ENCODE data around the gene GNG14. TPM values are rescaled to one million over a fixed set of nuclear protein-coding genes. Genes with fewer than 3 reads are reported as not detected.
A peak's percentile ranks its signal among the peaks of the same experiment; 100 is the strongest.
"Not testable (repeated sequence)": the region's sequence is repeated elsewhere in the genome, so short reads cannot be mapped to it uniquely, and the experiment has no call there.

GNG14 gene
- polyA plus RNA-seq, 1 donor = not detected

DNA sequence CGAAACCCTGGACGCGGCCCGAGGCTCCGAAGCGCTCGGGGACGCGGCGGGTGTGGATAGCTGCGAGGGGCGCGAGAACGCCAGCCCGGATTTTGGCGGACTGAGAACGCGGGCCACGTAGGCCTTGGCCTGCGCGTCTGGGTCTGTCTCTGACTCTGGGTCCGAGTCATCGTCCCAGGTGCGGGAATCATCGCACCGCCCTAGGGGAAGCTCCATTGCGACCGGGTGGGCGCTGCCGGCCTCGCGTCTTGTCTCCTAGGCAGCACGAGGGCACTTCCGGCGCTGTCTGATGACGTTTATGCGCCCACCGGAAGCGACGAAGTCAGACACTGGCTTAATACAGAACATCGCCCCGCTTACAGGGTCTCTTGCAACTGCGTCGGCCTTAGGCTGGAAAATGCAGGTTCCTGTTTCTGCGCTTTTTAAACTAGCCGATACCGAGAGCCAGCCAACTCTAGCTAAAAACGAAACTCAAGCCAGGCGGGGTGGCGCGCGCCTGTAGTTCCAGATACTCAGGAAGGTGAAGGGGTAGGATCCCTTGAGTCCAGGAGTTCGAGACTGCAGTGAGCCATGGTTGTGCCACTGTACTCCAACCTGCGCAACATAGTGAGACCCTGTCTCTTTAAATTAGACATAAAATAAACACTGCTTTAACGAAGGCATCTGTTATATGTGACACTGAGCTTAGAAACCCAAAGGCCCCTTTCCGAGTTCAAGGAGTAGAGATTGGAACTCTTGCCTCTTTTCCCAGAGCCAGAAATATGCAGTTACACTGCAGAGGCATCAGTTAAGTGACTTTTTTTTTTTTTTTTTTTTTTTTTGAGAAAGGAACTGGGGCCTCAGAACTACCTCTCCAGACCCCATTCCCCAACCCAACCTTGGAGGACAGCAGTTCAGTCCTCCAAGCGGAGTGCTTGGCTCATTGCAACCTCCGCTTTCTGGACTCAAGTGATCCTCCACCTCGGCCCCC is 8.9 kb downstream of the GNG14 start, which contains the start of gene FBXW9:
TSS of gene FBXW9 (minus strand) at position 266 of the 970 bp plus-strand sequence. CDS start at position 216, 50 bp downstream.
- peak; percentile 80 for DNase-seq (ENCODE audit: low read depth)

DNA sequence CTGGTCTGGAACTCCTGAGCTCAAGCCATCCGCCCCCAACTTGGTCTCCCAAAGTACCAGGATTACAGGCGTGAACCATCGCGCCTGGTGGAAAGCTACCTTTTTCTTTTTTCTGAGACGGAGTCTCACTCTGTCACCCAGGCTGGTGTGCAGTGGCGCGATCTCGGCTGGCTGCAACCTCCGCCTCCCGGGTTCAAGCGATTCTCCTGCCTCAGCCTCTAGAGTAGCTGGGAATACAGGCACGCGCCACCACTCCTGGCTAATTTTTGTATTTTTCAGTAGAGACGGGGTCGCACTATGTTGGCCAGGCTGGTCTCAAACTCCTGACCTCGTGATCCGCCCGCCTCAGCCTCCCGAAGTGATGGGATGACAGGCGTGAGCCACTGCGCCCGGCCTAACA is 9.6 kb downstream of the GNG14 start:
- DNase-seq (ENCODE audit: low read depth) = not testable (repeated sequence)

- no peak for DNase-seq (ENCODE audit: low read depth)
These were observed 10.3 kb downstream of the GNG14 start for GRCh38 chr19:12698138-12698537.

DNA sequence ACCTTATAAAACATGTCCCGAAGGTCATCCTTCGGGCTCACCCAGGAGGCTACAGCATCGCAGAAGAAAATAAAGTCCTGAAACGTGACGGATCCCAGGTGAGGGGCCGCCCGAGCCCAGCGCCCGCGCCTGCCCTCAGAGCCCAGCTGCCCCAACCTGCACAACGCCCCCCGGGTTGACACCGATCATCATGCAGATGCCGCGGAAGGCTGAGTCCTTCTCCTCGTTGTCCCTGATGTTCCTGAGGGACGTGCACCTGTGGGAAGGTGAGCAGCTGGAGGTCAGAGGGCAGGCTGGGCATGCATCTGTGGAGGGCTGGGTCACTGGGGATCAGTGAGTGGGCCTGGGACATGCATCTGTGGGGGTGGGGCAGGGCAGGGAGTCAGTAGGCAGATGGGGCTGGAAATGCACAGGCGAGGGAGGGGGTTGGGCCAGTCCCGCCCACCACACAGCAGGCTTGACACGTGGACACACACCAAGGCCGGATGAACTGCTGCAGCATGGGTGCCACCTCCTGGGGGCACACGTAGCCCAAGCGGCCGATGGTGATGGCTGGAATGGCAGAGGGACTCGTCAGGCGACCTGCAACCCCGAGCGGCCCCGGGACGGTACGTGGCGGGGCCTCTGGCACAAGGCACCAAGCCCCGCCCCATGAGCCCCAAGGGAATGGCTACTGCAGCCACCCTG is 13.9 kb downstream of the GNG14 start:
- DNase-seq (ENCODE audit: low read depth) = no peak

DNA sequence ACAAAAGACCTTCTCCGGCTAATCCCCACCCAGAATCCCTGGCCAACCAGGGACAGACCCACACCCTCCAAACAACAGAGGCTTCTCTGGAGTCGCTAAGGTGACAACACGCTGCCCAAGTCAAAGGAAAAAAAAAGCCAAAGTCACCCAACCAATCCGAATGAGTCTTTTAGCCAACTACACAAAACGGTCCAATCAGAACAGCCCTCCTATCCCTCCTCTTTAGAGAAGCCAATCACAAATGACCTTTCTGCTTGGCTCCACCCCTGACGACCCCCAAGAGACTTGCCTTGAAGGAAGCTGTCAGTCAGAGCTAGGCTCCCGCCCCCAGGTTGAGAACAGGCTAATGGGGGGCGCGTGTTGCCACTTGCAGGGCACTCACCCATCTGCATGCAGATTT is 15.2 kb downstream of the GNG14 start:
- no peak for DNase-seq (ENCODE audit: low read depth)

- DNase-seq (ENCODE audit: low read depth) = no peak
These were observed 17.4 kb downstream of the GNG14 start for GRCh38 chr19:12705169-12705568.

DNA sequence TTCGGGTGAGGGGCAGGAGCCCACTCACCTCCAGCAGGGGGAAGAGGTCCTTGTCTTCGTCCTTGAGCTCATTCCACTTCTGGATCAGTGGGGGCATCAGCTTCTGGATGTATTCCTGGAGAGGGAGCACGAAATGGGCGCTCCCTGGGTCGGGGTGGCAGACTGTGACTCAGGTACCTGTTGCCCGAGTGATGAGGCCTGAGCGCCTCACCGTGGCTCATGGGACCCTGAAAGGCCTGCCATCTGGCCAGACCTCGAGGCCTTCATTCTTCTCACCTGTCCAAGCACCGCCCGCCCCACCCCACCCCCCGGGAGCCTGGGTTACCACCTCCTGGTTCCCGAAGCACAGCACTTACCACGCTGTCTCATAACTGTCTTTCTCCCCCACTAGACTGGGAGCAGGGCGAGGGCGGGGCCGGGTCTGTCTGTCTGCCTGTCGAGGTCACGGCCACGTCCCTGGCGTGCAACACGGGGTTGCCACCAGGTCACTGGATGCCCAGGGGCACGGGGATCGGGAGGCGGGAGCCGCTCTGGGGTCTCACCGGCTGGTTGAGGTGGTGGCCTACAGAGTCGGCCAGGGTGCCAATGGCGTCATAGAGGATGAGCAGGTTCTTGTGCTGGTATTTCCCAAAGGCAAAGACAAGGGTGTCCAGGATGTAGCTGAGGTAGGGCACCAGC is 18.0 kb downstream of the GNG14 start:
- DNase-seq (ENCODE audit: low read depth) = no peak

GRCh38 chr19:12706332-12706718 is 18.5 kb downstream of the GNG14 start:
- no peak for DNase-seq (ENCODE audit: low read depth)

DNA sequence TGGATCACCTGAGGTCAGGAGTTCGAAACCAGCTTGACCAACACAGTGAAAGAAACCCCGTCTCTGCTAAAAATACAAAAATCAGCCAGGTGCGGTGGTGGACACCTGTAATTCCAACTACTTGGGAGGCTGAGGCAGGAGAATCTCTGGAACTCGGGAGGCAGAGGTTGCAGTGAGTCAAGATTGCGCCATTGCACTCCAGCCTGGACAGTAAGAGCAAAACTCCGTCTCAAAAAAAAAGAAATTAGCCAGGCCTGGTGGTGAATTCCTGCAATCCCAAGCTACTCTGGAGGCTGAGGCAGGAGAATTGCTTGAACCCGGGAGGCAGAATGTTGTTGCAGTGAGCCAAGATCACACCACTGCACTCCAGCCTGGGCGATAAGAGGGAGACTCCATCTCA is 20.8 kb downstream of the GNG14 start:
- no peak for DNase-seq (ENCODE audit: low read depth)

GRCh38 chr19:12711187-12711586 is 23.4 kb downstream of the GNG14 start:
- no peak for DNase-seq (ENCODE audit: low read depth)

DNA sequence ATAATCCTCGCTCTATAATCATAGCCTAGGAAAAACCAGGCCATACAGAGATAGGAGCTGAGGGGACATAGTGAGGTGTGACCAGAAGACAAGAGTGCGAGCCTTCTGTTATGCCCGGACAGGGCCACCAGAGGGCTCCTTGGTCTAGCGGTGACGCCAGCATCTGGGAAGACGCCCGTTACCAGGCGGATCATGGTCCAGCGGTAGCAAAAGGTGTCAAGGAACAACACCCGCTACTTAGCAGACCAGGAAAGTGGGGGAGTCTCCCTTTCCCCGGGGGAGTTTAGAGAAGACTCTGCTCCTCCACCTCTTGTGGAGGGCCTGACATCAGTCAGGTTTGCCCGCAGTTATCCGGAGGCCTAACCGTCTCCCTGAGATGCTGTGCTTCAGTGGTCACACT is 24.3 kb downstream of the GNG14 start:
- not testable (repeated sequence) for DNase-seq (ENCODE audit: low read depth)

GRCh38 chr19:12713304-12713703 is 25.5 kb downstream of the GNG14 start:
- not testable (repeated sequence) for DNase-seq (ENCODE audit: low read depth)

- DNase-seq (ENCODE audit: low read depth) = no peak
These were observed 27.3 kb downstream of the GNG14 start for GRCh38 chr19:12715102-12715501.

DNA sequence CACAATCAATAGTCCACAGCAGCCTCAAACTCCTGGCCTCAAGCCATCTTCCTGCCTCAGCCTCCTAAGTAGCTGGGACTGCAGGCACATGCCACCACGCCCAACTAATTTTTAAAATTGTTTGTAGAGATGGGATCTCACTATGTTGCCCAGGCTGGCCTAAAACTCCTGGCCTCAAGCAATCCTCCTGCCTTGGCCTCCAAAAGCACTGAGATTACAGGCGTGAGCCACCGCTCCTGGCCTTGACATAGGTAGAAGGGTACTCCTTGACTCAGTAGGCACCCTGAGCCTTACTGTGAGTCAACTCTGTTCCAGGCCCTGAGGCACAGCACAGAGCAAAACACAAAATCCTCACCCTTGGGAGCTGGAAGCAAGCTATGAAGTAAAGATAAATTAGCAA is 28.1 kb downstream of the GNG14 start:
- DNase-seq (ENCODE audit: low read depth) = no peak

- no peak for DNase-seq (ENCODE audit: low read depth)
These were observed 32.5 kb downstream of the GNG14 start for GRCh38 chr19:12720296-12720695.

DNA sequence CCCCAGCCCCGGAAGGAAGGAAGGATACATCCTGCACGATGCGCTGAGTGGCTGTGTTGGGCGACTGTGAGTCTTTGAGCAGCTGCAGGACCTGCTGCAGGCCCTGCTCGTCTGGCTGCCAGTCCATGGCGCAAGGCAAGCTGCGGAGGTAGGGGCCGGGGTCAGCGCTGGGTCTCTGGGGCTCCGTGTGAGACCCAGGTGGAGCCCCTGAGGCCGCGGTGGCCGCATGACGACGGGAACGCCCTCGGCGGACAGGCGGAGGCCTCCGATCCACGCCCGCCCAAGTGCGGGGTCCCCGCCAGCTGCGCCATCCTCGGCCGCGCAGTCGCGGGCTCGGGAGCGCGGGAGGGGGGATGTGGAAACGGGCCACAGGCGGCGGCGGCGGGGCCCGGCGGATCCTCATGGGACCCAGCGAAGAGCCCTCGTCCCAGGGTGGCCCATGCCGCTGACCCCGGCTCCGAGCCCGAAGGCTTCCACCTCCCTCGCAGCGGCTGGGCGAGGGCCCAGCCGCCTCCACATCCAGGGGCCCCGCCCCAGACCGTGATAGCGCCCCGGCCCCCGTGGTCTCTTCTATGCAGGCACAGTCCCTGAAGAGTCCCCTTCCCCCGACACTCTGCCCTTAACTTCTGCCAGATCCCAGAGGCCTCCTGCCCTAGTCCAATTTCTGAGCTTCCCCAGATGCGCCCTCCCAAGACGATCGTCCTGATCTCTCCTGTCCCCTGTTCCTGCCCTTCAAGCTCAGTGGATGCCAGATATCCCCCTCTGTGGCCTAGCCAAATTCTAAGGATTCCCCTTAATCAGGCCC is 33.3 kb downstream of the GNG14 start:
- no peak for DNase-seq (ENCODE audit: low read depth)

DNA sequence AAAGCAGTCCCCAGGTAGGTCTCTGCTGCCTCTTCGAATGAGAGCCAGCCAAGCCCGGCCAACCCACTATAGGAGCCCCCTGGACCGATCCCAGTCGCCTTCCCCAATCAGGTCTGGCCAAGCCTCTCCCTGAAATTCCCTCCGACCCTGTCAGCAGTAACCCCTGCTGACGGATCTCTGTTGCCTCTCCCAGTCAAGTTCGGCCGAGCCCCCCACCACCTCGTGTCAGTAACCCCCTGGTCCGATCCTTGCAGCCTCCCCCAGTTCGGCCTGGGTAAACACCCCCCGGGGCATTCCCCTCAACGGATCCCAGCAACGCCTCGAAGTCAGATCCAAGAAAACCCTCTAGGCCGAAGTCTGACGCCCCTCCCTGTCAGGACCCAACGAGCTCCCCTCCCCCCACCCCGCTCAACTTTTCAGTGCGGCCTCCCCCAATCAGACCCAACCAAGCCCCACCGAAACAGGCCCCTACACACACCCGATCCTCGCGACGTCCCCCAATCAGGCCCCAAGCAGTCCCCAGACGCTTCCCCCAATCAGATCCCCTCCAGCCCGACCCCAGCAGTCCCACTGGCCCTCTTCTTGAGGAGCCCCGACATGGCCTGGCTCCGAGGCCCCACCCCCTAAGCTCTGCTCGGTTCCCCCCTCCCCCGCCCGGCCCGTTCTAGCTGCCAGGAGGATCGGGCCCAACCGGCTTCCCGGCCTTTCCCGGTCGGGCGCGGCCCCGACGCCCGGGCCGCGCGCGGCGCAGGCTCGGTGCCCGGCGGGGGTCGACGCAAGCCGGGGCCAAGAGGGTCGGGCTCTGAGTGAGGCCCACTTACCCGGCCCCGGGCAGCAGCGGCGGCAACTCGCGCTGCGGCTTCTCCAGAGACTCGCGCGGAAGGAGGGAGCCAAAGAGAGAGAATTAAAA is 34.1 kb downstream of the GNG14 start:
- no peak for DNase-seq (ENCODE audit: low read depth)

GRCh38 chr19:12722566-12723380 is 35.0 kb downstream of the GNG14 start:
- DNase-seq (ENCODE audit: low read depth) = peak; percentile 99

- no peak for DNase-seq (ENCODE audit: low read depth)
These were observed 35.5 kb downstream of the GNG14 start for GRCh38 chr19:12723381-12723640.
